ENCODE measurements around the gene U2AF2.

GRCh38 chr19:55684946-55685681 is 30.3 kb downstream of the U2AF2 start:
- no peak for TF ChIP-seq CTCF (IDR thresholded peaks at IDR 0.05)
- TF ChIP-seq POLR2A (IDR thresholded peaks at IDR 0.05): no peak
